IMR-90 (cell line): ENCODE results near the gene NFX1. TPM values are rescaled to one million over a fixed set of nuclear protein-coding genes. Genes with fewer than 3 reads are reported as not detected.

Experiments
- ATAC-seq: fragments of 200-7000 bp; cut with Tn5 transposase; 2 replicates; pipeline ENCODE4 v1.9.1; 2020; ENCODE audit warnings: low read depth, mild to moderate bottlenecking, moderate library complexity
- BruUV-seq: library from RNA; stranded (reverse); fragments of 400-500 nt; replicated peaks from 2 replicates; lab custom pipeline; 2021; lab: Mats Ljungman, UMichigan
- CTCF ChIA-PET: fragments of 300-600 bp; formaldehyde crosslinking; extraction: SDS; loops from one replicate; lab custom pipeline; 2021; ENCODE audit warnings: antibody characterized with exemption; lab: Yijun Ruan, JAX
- POLR2A ChIA-PET: fragments of 300-600 bp; sonication (Branson Sonifier 250); formaldehyde crosslinking; loops from one replicate; lab custom pipeline; 2022; ENCODE audit warnings: antibody characterized with exemption; ENCODE audit not compliant: unreplicated experiment; lab: Charles Lee
- DNase-seq: peaks from one replicate; pipeline ENCODE4 v3.0.0; 2013
- H2AFZ ChIP-seq: replicated peaks from 2 replicates; pipeline ENCODE3; 2013; ENCODE audit warnings: low read length, mild to moderate bottlenecking; ENCODE audit not compliant: poor library complexity
- H2AK5ac ChIP-seq: 2 replicates; pipeline ENCODE4 v1.6.1; 2013; ENCODE audit warnings: low read depth, low read length, inconsistent platforms
- H2AK9ac ChIP-seq: replicated peaks from 2 replicates; pipeline ENCODE3; 2013; ENCODE audit warnings: mild to moderate bottlenecking, low read depth, low read length, moderate library complexity; ENCODE audit not compliant: poor library complexity
- H2BK120ac ChIP-seq: 2 replicates; pipeline ENCODE4 v1.6.1; 2013; ENCODE audit warnings: low read depth, low read length, inconsistent platforms
- H2BK15ac ChIP-seq: 3 replicates; pipeline ENCODE4 v1.6.1; 2013; ENCODE audit warnings: low read depth, low read length, inconsistent platforms
- H2BK20ac ChIP-seq: 2 replicates; pipeline ENCODE4 v1.6.1; 2013; ENCODE audit warnings: low read depth, mild to moderate bottlenecking, inconsistent platforms, low read length, moderate library complexity
- H2BK5ac ChIP-seq: 2 replicates; pipeline ENCODE4 v1.6.1; 2013; ENCODE audit warnings: mild to moderate bottlenecking, low read depth, low read length, inconsistent platforms; ENCODE audit not compliant: poor library complexity, severe bottlenecking
- H3K14ac ChIP-seq: replicated peaks from 2 replicates; pipeline ENCODE4 v1.6.1; 2013; ENCODE audit warnings: low read depth, low read length, inconsistent platforms
- H3K18ac ChIP-seq: 2 replicates; pipeline ENCODE4 v1.6.1; 2013; ENCODE audit warnings: low read depth, low read length, control low read depth
- H3K23ac ChIP-seq: 2 replicates; pipeline ENCODE4 v1.6.1; 2013; ENCODE audit warnings: low read depth, low read length, inconsistent platforms
- H3K27ac ChIP-seq: 2 replicates; pipeline ENCODE4 v1.5.1; 2013; ENCODE audit warnings: mild to moderate bottlenecking, control low read depth, low read length; ENCODE audit not compliant: insufficient read depth
- H3K27me3 ChIP-seq: 2 replicates; pipeline ENCODE4 v1.6.1; 2013; ENCODE audit warnings: low read length; ENCODE audit not compliant: control insufficient read depth, insufficient read depth
- H3K36me3 ChIP-seq: 2 replicates; pipeline ENCODE4 v1.6.1; 2013; ENCODE audit warnings: low read length, mixed read lengths; ENCODE audit not compliant: control insufficient read depth, insufficient read depth
- H3K4ac ChIP-seq: 2 replicates; pipeline ENCODE4 v1.6.1; 2013; ENCODE audit warnings: low read depth, low read length, inconsistent platforms
- H3K4me1 ChIP-seq: 2 replicates; pipeline ENCODE4 v1.6.1; 2013; ENCODE audit warnings: low read length, mixed read lengths; ENCODE audit not compliant: control insufficient read depth, insufficient read depth
- H3K4me2 ChIP-seq: 2 replicates; pipeline ENCODE4 v1.6.1; 2013; ENCODE audit warnings: low read depth, mild to moderate bottlenecking, control low read depth, low read length, moderate library complexity
- H3K4me3 ChIP-seq: 2 replicates; pipeline ENCODE4 v1.5.1; 2013; ENCODE audit warnings: low read depth, mild to moderate bottlenecking, control low read depth, low read length, moderate library complexity; ENCODE audit not compliant: insufficient read depth
- H3K56ac ChIP-seq: 2 replicates; pipeline ENCODE4 v1.6.1; 2013; ENCODE audit warnings: low read length, inconsistent platforms; ENCODE audit not compliant: insufficient read depth; ENCODE audit errors: extremely low read depth
- H3K79me1 ChIP-seq, 2 experiments: 2 replicates each; pipeline ENCODE4 v1.6.1; 2013; ENCODE audit warnings: low read length in 2 of 2, inconsistent platforms in 1 of 2, low read depth in 1 of 2
- H3K9ac ChIP-seq: 2 replicates; pipeline ENCODE4 v1.6.1; 2013; ENCODE audit warnings: low read depth, low read length, control low read depth
- H3K9me1 ChIP-seq: 2 replicates; pipeline ENCODE4 v1.6.1; 2013; ENCODE audit warnings: low read length, inconsistent platforms; ENCODE audit not compliant: insufficient read depth
- H3K9me3 ChIP-seq: 2 replicates; pipeline ENCODE4 v1.6.1; 2013; ENCODE audit warnings: low read length; ENCODE audit not compliant: control insufficient read depth, insufficient read depth
- H4K20me1 ChIP-seq: 2 replicates; pipeline ENCODE4 v1.6.1; 2013; ENCODE audit warnings: low read length, inconsistent platforms; ENCODE audit not compliant: insufficient read depth
- H4K5ac ChIP-seq: 2 replicates; pipeline ENCODE4 v1.6.1; 2013; ENCODE audit warnings: mild to moderate bottlenecking, low read depth, low read length, control low read depth
- H4K8ac ChIP-seq, 2 experiments: 2 replicates each; pipeline ENCODE4 v1.6.1; 2013; ENCODE audit warnings: low read depth in 2 of 2, low read length in 2 of 2, control low read depth in 1 of 2, inconsistent platforms in 1 of 2
- H4K91ac ChIP-seq: 2 replicates; pipeline ENCODE4 v1.6.1; 2013; ENCODE audit warnings: low read depth, low read length, inconsistent platforms; ENCODE audit not compliant: insufficient read depth
- FOS ChIP-seq: fragments of 150-350 bp; IDR thresholded peaks from 2 replicates; pipeline ENCODE4 v1.6.1; 2016; ENCODE audit warnings: low read depth, low read length
- MAFK ChIP-seq: IDR thresholded peaks from 2 replicates; pipeline ENCODE4 v1.6.1; 2012; ENCODE audit warnings: low read depth, low read length, improper control_type of control experiment
- RFX5 ChIP-seq: IDR thresholded peaks from 2 replicates; pipeline ENCODE4 v1.8.0; 2012; ENCODE audit warnings: low read depth, mild to moderate bottlenecking, low read length, moderate library complexity
- SMC3 ChIP-seq: fragments of 150-350 bp; IDR thresholded peaks from 2 replicates; pipeline ENCODE4 v1.6.1; 2016; ENCODE audit warnings: low read depth, mild to moderate bottlenecking, antibody characterized with exemption, low read length, moderate library complexity
- WGBS, 2 experiments: methylation state at CpG; one replicate each; pipeline versions ENCODE4 v1.1.5 to v1.1.7; 2013; ENCODE audit warnings: missing lambda C conversion rate in 2 of 2; ENCODE audit not compliant: insufficient read length in 1 of 2; ENCODE audit errors: extremely low coverage in 2 of 2; 5-methylcytosine and 5-hydroxymethylcytosine counted together
- dilution Hi-C: fragments of 300-500 bp; cut with HindIII; formaldehyde crosslinking; loops from one replicate; pipeline ENCODE4 v1.14.3; 2018; ENCODE audit warnings: low sequenced_read_pairs; ENCODE audit not compliant: unreplicated experiment
- in situ Hi-C: fragments of 300-500 bp; cut with MboI; formaldehyde crosslinking; loops from 3 replicates; pipeline ENCODE4 v1.14.3; 2019; ENCODE audit warnings: low sequenced_read_pairs, inconsistent platforms, mixed read lengths
- intact Hi-C: fragments of 100-400 bp; cut with micrococcal nuclease; formaldehyde crosslinking; loops from 2 replicates; pipeline ENCODE4 v1.10.0; 2022
- polyA plus RNA-seq, 3 experiments: library from polyadenylated mRNA; depleted of rRNA; stranded (reverse); fragments of >200 nt; gene quantifications; 2 replicates each; pipeline ENCODE4 v1.2.3, GENCODE V29; 2012; ENCODE audit warnings: low replicate concordance in 1 of 3
- total RNA-seq: library from RNA; depleted of rRNA; stranded (reverse); fragments of >200 nt; gene quantifications from 2 replicates; pipeline ENCODE4 v1.2.3, GENCODE V29; 2012

NFX1 gene
- total and polyA plus RNA-seq, 2 of the 4 experiments (the other 2 are of a cell fraction) = 27.0 to 36.0 TPM

DNA sequence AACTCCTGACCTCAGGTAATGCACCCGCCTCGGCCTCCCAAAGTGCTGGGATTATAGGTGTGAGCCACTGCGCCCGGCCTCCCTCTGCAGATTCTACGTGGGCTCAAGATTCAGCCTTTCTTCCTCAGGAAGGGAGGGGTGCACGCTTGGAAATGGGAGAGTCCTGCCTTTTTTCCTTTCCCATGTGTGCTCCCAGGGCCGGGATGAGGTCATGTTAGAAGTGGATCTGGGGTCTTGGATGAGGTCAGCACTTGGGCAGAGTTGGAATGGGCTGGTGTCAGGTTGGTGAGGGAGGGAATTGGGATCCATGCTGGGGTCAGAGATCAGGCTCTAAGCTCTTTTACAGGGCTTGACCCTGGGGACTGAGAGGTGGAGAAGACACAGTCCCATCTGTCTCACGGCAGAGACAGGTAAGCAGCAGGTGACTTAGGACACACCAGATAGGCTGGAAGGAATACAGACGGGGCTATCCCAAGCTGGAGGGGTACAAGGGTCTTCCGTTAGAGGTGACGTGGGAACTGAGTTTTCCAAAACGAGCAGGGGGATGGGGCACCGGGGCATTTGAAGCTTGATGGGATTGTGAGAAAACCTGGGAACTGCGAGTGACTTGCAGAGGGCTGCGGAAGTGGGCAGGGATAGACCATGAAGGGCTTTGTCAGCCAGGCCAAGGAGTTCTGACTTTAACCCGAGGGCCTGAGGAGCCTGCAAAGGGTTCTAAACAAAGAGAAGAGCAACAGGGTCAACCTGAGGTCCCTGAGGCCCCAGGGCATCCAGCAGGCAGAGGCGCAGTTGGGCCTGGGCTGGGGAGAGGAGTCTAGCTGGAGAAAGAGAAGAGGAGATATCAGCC lies 113.8 kb downstream of the NFX1 start:
- H3K4me3 ChIP-seq = no peak overlapping the region
- dilution Hi-C loops (no loop called here), intact Hi-C loops (loop anchor here (2.0 to 10.0 kb wide), 3 partner anchors 63 to 321 kb away; no protein-coding TSS in a partner anchor), in situ Hi-C loops (loop anchor here (25.0 kb wide), 1 partner anchor 308 kb away; no protein-coding TSS in a partner anchor)
- POLR2A ChIA-PET = no interaction called here
- no peaks in the 10 kb centered on the region for H4K20me1 ChIP-seq
- H4K5ac ChIP-seq = no peak overlapping the region
- H3K56ac ChIP-seq = no peak overlapping the region
- H3K23ac ChIP-seq = no peak overlapping the region
- no peaks in the 10 kb centered on the region for H3K79me1 ChIP-seq
- H2BK5ac ChIP-seq = no peak overlapping the region
- no peak overlapping the region for H3K9ac ChIP-seq
- no peak overlapping the region for H2BK15ac ChIP-seq
- H4K91ac ChIP-seq = no peak overlapping the region
- no peaks in the 10 kb centered on the region for H3K36me3 ChIP-seq
- no peak overlapping the region for H2BK120ac ChIP-seq
- no peak overlapping the region for H2AK5ac ChIP-seq
- H3K18ac ChIP-seq = no peak overlapping the region
- H3K27ac ChIP-seq = no peak overlapping the region
- H2AFZ ChIP-seq = no peak overlapping the region
- no peak overlapping the region for H3K14ac ChIP-seq
- WGBS, 2 experiments = 68% methylated on average over 8 of the region's 17 CpGs; no CpG with 5 or more reads in 1 of the 2 experiments
- peaks cover 3% of the 10 kb centered on the region; the same call in 1 of the 2 replicates for H3K27me3 ChIP-seq
- ATAC-seq (no peak), DNase-seq (no peak)
- H2AK9ac ChIP-seq = peak overlapping the region; percentile 24
- H2BK20ac ChIP-seq = no peak overlapping the region
- H3K4me1 ChIP-seq = no peaks in the 10 kb centered on the region
- BruUV-seq = no TSS peak
- H4K8ac ChIP-seq = no peak overlapping the region
- H3K9me3 ChIP-seq = no peaks in the 10 kb centered on the region
- no peak overlapping the region for H3K4me2 ChIP-seq
- CTCF ChIA-PET = interaction anchor here (0.7 to 1.4 kb wide), 3 partner anchors 11 to 70 kb away, joined by 3 to 4 read pairs (median 3); partner anchors contain the start of gene NOL6
- TF ChIP-seq RFX5 (no peak), SMC3 (no peak), MAFK (no peak), FOS (no peak)
- no peak overlapping the region for H3K4ac ChIP-seq
- no peaks in the 10 kb centered on the region for H3K9me1 ChIP-seq
